ENCODE measurements around the gene TBC1D7. TPM values are rescaled to one million over a fixed set of nuclear protein-coding genes. Genes with fewer than 3 reads are reported as not detected.

The TBC1D7 gene
- total and polyA plus RNA-seq, 10 of the 15 experiments (the other 5 are each of a cell fraction or from before 2014, with no cell fraction given): 20.1 to 65.9 (median 31.3) TPM

- Histone ChIP-seq H3K79me2 (ENCODE audit: control insufficient read depth, insufficient read depth, low read length) (no peaks in the 10 kb centered on the region), H3K9ac (ENCODE audit: control insufficient read depth, insufficient read depth, low read length) (no peak overlapping the region), H3K4me2 (ENCODE audit: control insufficient read depth, insufficient read depth) (peak overlapping the region; percentile 89; the same call in 1 of the 2 replicates), H3K9me3 (replicated peaks; ENCODE audit: control insufficient read depth, insufficient read depth, low read length) (no peaks in the 10 kb centered on the region), H3K4me3 (no peak overlapping the region), H2AFZ (ENCODE audit: control insufficient read depth, low read depth, low read length) (no peak overlapping the region), H3K36me3 (ENCODE audit: control insufficient read depth in 2 of 2, insufficient read depth in 2 of 2, low read length in 1 of 2) (peaks cover 0 to 18% of the 10 kb centered on the region in 2 experiments), H3K27me3 (replicated peaks in 1 of 2; ENCODE audit: control insufficient read depth in 2 of 2, insufficient read depth in 2 of 2, low read length in 1 of 2) (no peaks in the 10 kb centered on the region), H3K4me1 (ENCODE audit: control insufficient read depth, insufficient read depth, low read length) (peaks cover 33% of the 10 kb centered on the region), H4K20me1 (ENCODE audit: control insufficient read depth, insufficient read depth) (no peaks in the 10 kb centered on the region), H3K27ac (ENCODE audit: control insufficient read depth, insufficient read depth) (peak overlapping the region; percentile 90; the same call in 1 of the 2 replicates)
- 65% methylated on average over 7 of the region's 7 CpGs for WGBS (ENCODE audit: insufficient coverage, insufficient replicate concordance, low lambda C conversion rate, missing lambda C conversion rate)
- ChIA-PET SMC1A (ENCODE audit: uncharacterized antibody, unreplicated experiment) (interaction anchor here (0.7 to 5.1 kb wide), 24 partner anchors 8 to 127 kb away, joined by 3 to 114 read pairs (median 5); partner anchors contain the start of gene TBC1D7), CTCF (interaction anchor here (0.8 to 4.6 kb wide), 10 partner anchors 9 to 107 kb away, joined by 3 to 35 read pairs (median 12); partner anchors contain the start of gene TBC1D7), RAD21 (ENCODE audit: unreplicated experiment) (interaction anchor here (0.7 to 5.3 kb wide), 14 partner anchors 8 to 130 kb away, joined by 3 to 88 read pairs (median 6); partner anchors contain the start of gene TBC1D7), POLR2A (interaction anchor here (0.7 to 4.9 kb wide), 12 partner anchors 12 to 73 kb away, joined by 3 to 37 read pairs (median 4); partner anchors contain the start of gene TBC1D7)
- TF ChIP-seq NFXL1 (IDR thresholded peaks at IDR 0.05; ENCODE audit: borderline replicate concordance) (no peak), MTA3 (IDR thresholded peaks at IDR 0.05; ENCODE audit: borderline replicate concordance, low read length) (0 out of 2 replicates have a peak, but pooled peaks have one; percentile 16), NBN (IDR thresholded peaks at IDR 0.05) (no peak), BCL11A (IDR thresholded peaks at IDR 0.05; ENCODE audit: low read depth, low read length) (no peak), USF1 (IDR thresholded peaks at IDR 0.05; ENCODE audit: borderline replicate concordance, extremely low read length, insufficient read depth, low read depth, low read length) (no peak), ESRRA (IDR thresholded peaks at IDR 0.05; ENCODE audit: low read length) (no peak)
- intact Hi-C loops (cut with micrococcal nuclease; ENCODE audit: unreplicated experiment): no loop called here
- no TSS peak for BruUV-seq (replicated peaks)
- ATAC-seq (no peak), DNase-seq (ENCODE audit: low read depth, low spot score) (no peak), FAIRE-seq (no peak)
- in situ Hi-C loops (cut with MboI): no loop called here
These were observed 26.0 kb downstream of the TBC1D7 start for GRCh38 chr6:13302291-13302690.

All from GM12878 (cell line).